ENCODE measurements around the gene HNRNPH2. TPM values are rescaled to one million over a fixed set of nuclear protein-coding genes. Genes with fewer than 3 reads are reported as not detected.

HNRNPH2 gene
- total and polyA plus RNA-seq, 2 experiments from 2014 or later, result 59.2 to 80.1 TPM

DNA sequence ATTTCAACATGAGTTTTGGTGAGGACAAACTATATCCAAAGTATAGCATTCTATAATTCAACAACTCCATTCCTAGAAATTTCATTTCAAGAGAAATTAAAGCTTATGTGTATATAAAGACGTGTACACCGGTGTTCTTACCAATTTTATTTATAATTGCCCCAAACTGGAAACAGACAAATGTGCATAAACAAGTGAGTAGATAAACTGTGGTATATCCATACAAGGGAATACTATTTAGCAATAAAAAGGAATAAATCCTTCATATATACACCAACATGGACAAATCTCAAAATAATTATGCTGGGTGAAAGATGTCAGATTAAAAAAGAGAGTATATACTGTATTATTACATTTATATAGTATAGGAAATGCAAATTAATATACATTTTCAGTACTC lies 19.9 kb downstream of the HNRNPH2 start:
- Mint-ChIP-seq H3K4me3 (no peak overlapping the region), H3K9me3 (peaks cover 11% of the 10 kb centered on the region; the same call in 2 of the 3 replicates), H3K27ac (no peak overlapping the region), H3K27me3 (ENCODE audit: insufficient read depth, low read depth, poor library complexity) (peaks cover 2% of the 10 kb centered on the region), H3K4me1 (no peaks in the 10 kb centered on the region), H3K36me3 (ENCODE audit: low read depth) (peaks cover 70% of the 10 kb centered on the region)
- Histone ChIP-seq H4K20me1 (replicated peaks; ENCODE audit: insufficient read depth) (no peaks in the 10 kb centered on the region), H3K4me1 (ENCODE audit: insufficient read depth) (no peaks in the 10 kb centered on the region), H3K27me3 (ENCODE audit: insufficient read depth) (no peaks in the 10 kb centered on the region), H3K79me2 (replicated peaks; ENCODE audit: insufficient read depth) (no peaks in the 10 kb centered on the region), H3F3A (replicated peaks; ENCODE audit: low read depth) (no peaks in the 10 kb centered on the region), H3K9me2 (ENCODE audit: insufficient read depth) (no peaks in the 10 kb centered on the region), H2AFZ (no peak overlapping the region), H3K4me2 (no peak overlapping the region), H3K27ac (ENCODE audit: low read depth) (no peak overlapping the region), H3K36me3 (ENCODE audit: insufficient read depth) (0 out of 2 replicates have a peak, but pooled peaks cover 6% of the 10 kb centered on the region), H3K4me3 (no peak overlapping the region)
- DNase-seq (ENCODE audit: low spot score) (no peak), ATAC-seq (no peak)
- TF ChIP-seq NANOG (IDR thresholded peaks at IDR 0.05; ENCODE audit: borderline replicate concordance) (no peak), EZH2phosphoT487 (IDR thresholded peaks at IDR 0.05; ENCODE audit: unreplicated experiment) (no peak), STAT1 (IDR thresholded peaks at IDR 0.05; ENCODE audit: unreplicated experiment) (no peak), REST (IDR thresholded peaks at IDR 0.05; ENCODE audit: unreplicated experiment) (no peak), JUNB (IDR thresholded peaks at IDR 0.05; ENCODE audit: unreplicated experiment) (no peak)
- TF ChIP-seq, protein P1, sequence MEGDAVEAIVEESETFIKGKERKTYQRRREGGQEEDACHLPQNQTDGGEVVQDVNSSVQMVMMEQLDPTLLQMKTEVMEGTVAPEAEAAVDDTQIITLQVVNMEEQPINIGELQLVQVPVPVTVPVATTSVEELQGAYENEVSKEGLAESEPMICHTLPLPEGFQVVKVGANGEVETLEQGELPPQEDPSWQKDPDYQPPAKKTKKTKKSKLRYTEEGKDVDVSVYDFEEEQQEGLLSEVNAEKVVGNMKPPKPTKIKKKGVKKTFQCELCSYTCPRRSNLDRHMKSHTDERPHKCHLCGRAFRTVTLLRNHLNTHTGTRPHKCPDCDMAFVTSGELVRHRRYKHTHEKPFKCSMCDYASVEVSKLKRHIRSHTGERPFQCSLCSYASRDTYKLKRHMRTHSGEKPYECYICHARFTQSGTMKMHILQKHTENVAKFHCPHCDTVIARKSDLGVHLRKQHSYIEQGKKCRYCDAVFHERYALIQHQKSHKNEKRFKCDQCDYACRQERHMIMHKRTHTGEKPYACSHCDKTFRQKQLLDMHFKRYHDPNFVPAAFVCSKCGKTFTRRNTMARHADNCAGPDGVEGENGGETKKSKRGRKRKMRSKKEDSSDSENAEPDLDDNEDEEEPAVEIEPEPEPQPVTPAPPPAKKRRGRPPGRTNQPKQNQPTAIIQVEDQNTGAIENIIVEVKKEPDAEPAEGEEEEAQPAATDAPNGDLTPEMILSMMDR (conservative IDR thresholded peaks at IDR 0.05; ENCODE audit: low read depth in 2 of 2), result no peak

GRCh38 chrX:101429934-101430333 lies 21.9 kb downstream of the HNRNPH2 start:
- no peak overlapping the region for H2AFZ ChIP-seq
- no peak for ATAC-seq
- no peaks in the 10 kb centered on the region for H3K79me2 ChIP-seq (replicated peaks; ENCODE audit: insufficient read depth)
- Mint-ChIP-seq H3K27ac (no peak overlapping the region), H3K9me3 (peaks cover 14% of the 10 kb centered on the region; the same call in 2 of the 3 replicates), H3K4me1 (no peaks in the 10 kb centered on the region), H3K4me3 (no peak overlapping the region), H3K36me3 (ENCODE audit: low read depth) (peaks cover 69% of the 10 kb centered on the region), H3K27me3 (ENCODE audit: insufficient read depth, low read depth, poor library complexity) (no peaks in the 10 kb centered on the region)
- no peaks in the 10 kb centered on the region for H3F3A ChIP-seq (replicated peaks; ENCODE audit: low read depth)
- no peaks in the 10 kb centered on the region for H3K4me1 ChIP-seq (ENCODE audit: insufficient read depth)
- H3K27me3 ChIP-seq (ENCODE audit: insufficient read depth), result no peaks in the 10 kb centered on the region
- H3K36me3 ChIP-seq (ENCODE audit: insufficient read depth), result 0 out of 2 replicates have a peak, but pooled peaks cover 6% of the 10 kb centered on the region
- no peak overlapping the region for H3K4me3 ChIP-seq
- no peak overlapping the region for H3K27ac ChIP-seq (ENCODE audit: low read depth)
- no peak for DNase-seq (ENCODE audit: low spot score)
- H3K4me2 ChIP-seq, result no peak overlapping the region
- H3K9me2 ChIP-seq (ENCODE audit: insufficient read depth), result no peaks in the 10 kb centered on the region
- H4K20me1 ChIP-seq (replicated peaks; ENCODE audit: insufficient read depth), result no peaks in the 10 kb centered on the region
- TF ChIP-seq, protein P2, sequence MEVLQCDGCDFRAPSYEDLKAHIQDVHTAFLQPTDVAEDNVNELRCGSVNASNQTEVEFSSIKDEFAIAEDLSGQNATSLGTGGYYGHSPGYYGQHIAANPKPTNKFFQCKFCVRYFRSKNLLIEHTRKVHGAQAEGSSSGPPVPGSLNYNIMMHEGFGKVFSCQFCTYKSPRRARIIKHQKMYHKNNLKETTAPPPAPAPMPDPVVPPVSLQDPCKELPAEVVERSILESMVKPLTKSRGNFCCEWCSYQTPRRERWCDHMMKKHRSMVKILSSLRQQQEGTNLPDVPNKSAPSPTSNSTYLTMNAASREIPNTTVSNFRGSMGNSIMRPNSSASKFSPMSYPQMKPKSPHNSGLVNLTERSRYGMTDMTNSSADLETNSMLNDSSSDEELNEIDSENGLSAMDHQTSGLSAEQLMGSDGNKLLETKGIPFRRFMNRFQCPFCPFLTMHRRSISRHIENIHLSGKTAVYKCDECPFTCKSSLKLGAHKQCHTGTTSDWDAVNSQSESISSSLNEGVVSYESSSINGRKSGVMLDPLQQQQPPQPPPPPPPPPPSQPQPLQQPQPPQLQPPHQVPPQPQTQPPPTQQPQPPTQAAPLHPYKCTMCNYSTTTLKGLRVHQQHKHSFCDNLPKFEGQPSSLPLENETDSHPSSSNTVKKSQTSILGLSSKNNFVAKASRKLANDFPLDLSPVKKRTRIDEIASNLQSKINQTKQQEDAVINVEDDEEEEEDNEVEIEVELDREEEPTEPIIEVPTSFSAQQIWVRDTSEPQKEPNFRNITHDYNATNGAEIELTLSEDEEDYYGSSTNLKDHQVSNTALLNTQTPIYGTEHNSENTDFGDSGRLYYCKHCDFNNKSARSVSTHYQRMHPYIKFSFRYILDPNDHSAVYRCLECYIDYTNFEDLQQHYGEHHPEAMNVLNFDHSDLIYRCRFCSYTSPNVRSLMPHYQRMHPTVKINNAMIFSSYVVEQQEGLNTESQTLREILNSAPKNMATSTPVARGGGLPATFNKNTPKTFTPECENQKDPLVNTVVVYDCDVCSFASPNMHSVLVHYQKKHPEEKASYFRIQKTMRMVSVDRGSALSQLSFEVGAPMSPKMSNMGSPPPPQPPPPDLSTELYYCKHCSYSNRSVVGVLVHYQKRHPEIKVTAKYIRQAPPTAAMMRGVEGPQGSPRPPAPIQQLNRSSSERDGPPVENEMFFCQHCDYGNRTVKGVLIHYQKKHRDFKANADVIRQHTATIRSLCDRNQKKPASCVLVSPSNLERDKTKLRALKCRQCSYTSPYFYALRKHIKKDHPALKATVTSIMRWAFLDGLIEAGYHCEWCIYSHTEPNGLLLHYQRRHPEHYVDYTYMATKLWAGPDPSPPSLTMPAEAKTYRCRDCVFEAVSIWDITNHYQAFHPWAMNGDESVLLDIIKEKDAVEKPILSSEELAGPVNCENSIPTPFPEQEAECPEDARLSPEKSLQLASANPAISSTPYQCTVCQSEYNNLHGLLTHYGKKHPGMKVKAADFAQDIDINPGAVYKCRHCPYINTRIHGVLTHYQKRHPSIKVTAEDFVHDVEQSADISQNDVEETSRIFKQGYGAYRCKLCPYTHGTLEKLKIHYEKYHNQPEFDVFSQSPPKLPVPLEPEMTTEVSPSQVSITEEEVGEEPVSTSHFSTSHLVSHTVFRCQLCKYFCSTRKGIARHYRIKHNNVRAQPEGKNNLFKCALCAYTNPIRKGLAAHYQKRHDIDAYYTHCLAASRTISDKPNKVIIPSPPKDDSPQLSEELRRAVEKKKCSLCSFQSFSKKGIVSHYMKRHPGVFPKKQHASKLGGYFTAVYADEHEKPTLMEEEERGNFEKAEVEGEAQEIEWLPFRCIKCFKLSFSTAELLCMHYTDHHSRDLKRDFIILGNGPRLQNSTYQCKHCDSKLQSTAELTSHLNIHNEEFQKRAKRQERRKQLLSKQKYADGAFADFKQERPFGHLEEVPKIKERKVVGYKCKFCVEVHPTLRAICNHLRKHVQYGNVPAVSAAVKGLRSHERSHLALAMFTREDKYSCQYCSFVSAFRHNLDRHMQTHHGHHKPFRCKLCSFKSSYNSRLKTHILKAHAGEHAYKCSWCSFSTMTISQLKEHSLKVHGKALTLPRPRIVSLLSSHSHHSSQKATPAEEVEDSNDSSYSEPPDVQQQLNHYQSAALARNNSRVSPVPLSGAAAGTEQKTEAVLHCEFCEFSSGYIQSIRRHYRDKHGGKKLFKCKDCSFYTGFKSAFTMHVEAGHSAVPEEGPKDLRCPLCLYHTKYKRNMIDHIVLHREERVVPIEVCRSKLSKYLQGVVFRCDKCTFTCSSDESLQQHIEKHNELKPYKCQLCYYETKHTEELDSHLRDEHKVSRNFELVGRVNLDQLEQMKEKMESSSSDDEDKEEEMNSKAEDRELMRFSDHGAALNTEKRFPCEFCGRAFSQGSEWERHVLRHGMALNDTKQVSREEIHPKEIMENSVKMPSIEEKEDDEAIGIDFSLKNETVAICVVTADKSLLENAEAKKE (CRISPR knock-in tag; IDR thresholded peaks at IDR 0.05), result no peak
- TF ChIP-seq CREB1 (CRISPR knock-in tag; IDR thresholded peaks at IDR 0.05; ENCODE audit: low read depth), result no peak
- no peak for TF ChIP-seq JUNB (IDR thresholded peaks at IDR 0.05; ENCODE audit: unreplicated experiment)
- no peak for TF ChIP-seq STAT1 (IDR thresholded peaks at IDR 0.05; ENCODE audit: unreplicated experiment)
